ENCODE measurements around the gene TBX18.

The TBX18 gene

GRCh38 chr6:84675651-84676050, 88.7 kb downstream of the TBX18 start:
- no peak for DNase-seq (ENCODE audit: low read depth in 2 of 3, low spot score in 1 of 3)

GRCh38 chr6:84674395-84674794, 90.0 kb downstream of the TBX18 start:
- no peak for DNase-seq (ENCODE audit: low read depth in 2 of 3, low spot score in 1 of 3)

GRCh38 chr6:84671183-84671582, 93.2 kb downstream of the TBX18 start:
- no peak for DNase-seq (ENCODE audit: low read depth in 2 of 3, low spot score in 1 of 3)

GRCh38 chr6:84669945-84670344, 94.5 kb downstream of the TBX18 start:
- no peak for DNase-seq (ENCODE audit: low read depth in 2 of 3, low spot score in 1 of 3)

- no peak for DNase-seq (ENCODE audit: low read depth in 2 of 3, low spot score in 1 of 3)
These were observed 96.9 kb downstream of the TBX18 start for GRCh38 chr6:84667252-84668213.

GRCh38 chr6:84665401-84665800, 99.0 kb downstream of the TBX18 start:
- no peak for DNase-seq (ENCODE audit: low read depth in 2 of 3, low spot score in 1 of 3)

GRCh38 chr6:84663866-84664265, 100.5 kb downstream of the TBX18 start:
- DNase-seq (ENCODE audit: low read depth in 2 of 3, low spot score in 1 of 3) = no peak

- DNase-seq (ENCODE audit: low read depth in 2 of 3, low spot score in 1 of 3) = no peak
These were observed 106.9 kb downstream of the TBX18 start for GRCh38 chr6:84657486-84657885.

GRCh38 chr6:84657025-84657424, 107.4 kb downstream of the TBX18 start:
- DNase-seq (ENCODE audit: low read depth in 2 of 3, low spot score in 1 of 3) = no peak

GRCh38 chr6:84653027-84653551, 111.3 kb downstream of the TBX18 start:
- no peak for DNase-seq (ENCODE audit: low read depth in 2 of 3, low spot score in 1 of 3)

GRCh38 chr6:84652356-84653026, 111.9 kb downstream of the TBX18 start:
- DNase-seq (ENCODE audit: low read depth in 2 of 3, low spot score in 1 of 3) = no peak

GRCh38 chr6:84651583-84651982, 112.8 kb downstream of the TBX18 start:
- DNase-seq (ENCODE audit: low read depth in 2 of 3, low spot score in 1 of 3) = no peak

GRCh38 chr6:84648444-84648843, 116.0 kb downstream of the TBX18 start:
- DNase-seq (ENCODE audit: low read depth in 2 of 3, low spot score in 1 of 3) = no peak

- no peak for DNase-seq (ENCODE audit: low read depth in 2 of 3, low spot score in 1 of 3)
These were observed 118.7 kb downstream of the TBX18 start for GRCh38 chr6:84645563-84646266.

GRCh38 chr6:84645000-84645399, 119.4 kb downstream of the TBX18 start:
- DNase-seq (ENCODE audit: low read depth in 2 of 3, low spot score in 1 of 3) = no peak

- DNase-seq (ENCODE audit: low read depth in 2 of 3, low spot score in 1 of 3) = no peak
These were observed 120.6 kb downstream of the TBX18 start for GRCh38 chr6:84643778-84644177.

GRCh38 chr6:84641076-84641475, 123.3 kb downstream of the TBX18 start:
- DNase-seq (ENCODE audit: low read depth in 2 of 3, low spot score in 1 of 3) = no peak

- DNase-seq (ENCODE audit: low read depth in 2 of 3, low spot score in 1 of 3) = no peak
These were observed 125.0 kb downstream of the TBX18 start for GRCh38 chr6:84639396-84639795.

- DNase-seq (ENCODE audit: low read depth in 2 of 3, low spot score in 1 of 3) = no peak
These were observed 126.1 kb downstream of the TBX18 start for GRCh38 chr6:84638286-84638685.

Measured in stimulated activated CD4-positive, alpha-beta T cell treated with anti-CD3 and anti-CD28 coated beads, Interleukin-12 subunit alpha, Interleukin-12 subunit beta, amount 100 ng/mL, for 48 hours (primary cell).